ENCODE results near the gene FPGS. TPM values are rescaled to one million over a fixed set of nuclear protein-coding genes. Genes with fewer than 3 reads are reported as not detected.

The FPGS gene
- total and polyA plus RNA-seq, 4 donors: 20.4 to 61.1 (median 42.7) TPM

GRCh38 chr9:127769101-127769500 is 33.6 kb upstream of the FPGS start:
- Histone ChIP-seq H3K27me3 (ENCODE audit: control insufficient read depth in 4 of 4, insufficient read depth in 4 of 4, low read length in 3 of 4) (no peaks in the 10 kb centered on the region), H3K4me1 (ENCODE audit: control insufficient read depth in 4 of 4, insufficient read depth in 4 of 4, low read length in 3 of 4) (peaks cover 0 to 13% (median 8%) of the 10 kb centered on the region in 4 donors), H3K36me3 (ENCODE audit: control insufficient read depth in 4 of 4, insufficient read depth in 3 of 4, low read depth in 1 of 4, low read length in 3 of 4) (no peaks in the 10 kb centered on the region), H3K27ac (ENCODE audit: low read depth in 1 of 2, low read length in 2 of 2) (peak overlapping the region in 1 of 2 donors; percentile 27), H3K4me3 (ENCODE audit: low read depth in 1 of 3, low read length in 3 of 3) (no peak overlapping the region), H3K9me3 (ENCODE audit: control insufficient read depth in 4 of 4, low read length in 3 of 4) (no peaks in the 10 kb centered on the region), H3K9ac (ENCODE audit: low read depth in 1 of 2, low read length in 2 of 2) (no peak overlapping the region)
- 87% methylated on average over 5 of the region's 5 CpGs for WGBS
- DNase-seq (ENCODE audit: low spot score): no peak
- TF ChIP-seq RAD21 (IDR thresholded peaks at IDR 0.05) (no peak), FOXA1 (IDR thresholded peaks at IDR 0.05) (no peak), YY1 (IDR thresholded peaks at IDR 0.05) (no peak), GABPA (IDR thresholded peaks at IDR 0.05 in 1 of 2, conservative IDR thresholded peaks at IDR 0.05 in 1 of 2) (no peak), HNF4G (IDR thresholded peaks at IDR 0.05) (no peak), SP1 (IDR thresholded peaks at IDR 0.05) (no peak), TAF1 (conservative IDR thresholded peaks at IDR 0.05) (no peak), EGR1 (IDR thresholded peaks at IDR 0.05; ENCODE audit: low read depth in 2 of 2) (no peak), MAX (IDR thresholded peaks at IDR 0.05) (no peak), NR2F2 (IDR thresholded peaks at IDR 0.05) (no peak), JUND (IDR thresholded peaks at IDR 0.05) (no peak), HNF4A (conservative IDR thresholded peaks at IDR 0.05) (no peak), ZBTB33 (IDR thresholded peaks at IDR 0.05) (no peak), FOXA2 (IDR thresholded peaks at IDR 0.05) (no peak), CTCF (IDR thresholded peaks at IDR 0.05; ENCODE audit: low read depth, low read length, missing input control) (no peak), REST (IDR thresholded peaks at IDR 0.05) (no peak), ATF3 (IDR thresholded peaks at IDR 0.05) (no peak)

Data from liver (tissue), 9 donors.